ENCODE measurements around the gene SPATA31D1.

SPATA31D1 gene

GRCh38 chr9:82022121-82022520 lies 33.5 kb downstream of the SPATA31D1 start:
- no peak for DNase-seq (ENCODE audit: low spot score)

- no peak for DNase-seq (ENCODE audit: low spot score)
These were observed 36.3 kb downstream of the SPATA31D1 start for GRCh38 chr9:82024908-82025307.

GRCh38 chr9:82031538-82032280 lies 43.1 kb downstream of the SPATA31D1 start:
- DNase-seq (ENCODE audit: low spot score) = peak; percentile 14

GRCh38 chr9:82034956-82035731 lies 46.6 kb downstream of the SPATA31D1 start:
- no peak for DNase-seq (ENCODE audit: low spot score)

GRCh38 chr9:82036086-82036485 lies 47.5 kb downstream of the SPATA31D1 start:
- DNase-seq (ENCODE audit: low spot score) = no peak

- DNase-seq (ENCODE audit: low spot score) = no peak
These were observed 48.6 kb downstream of the SPATA31D1 start for GRCh38 chr9:82037126-82037525.

GRCh38 chr9:82038897-82039296 lies 50.3 kb downstream of the SPATA31D1 start:
- DNase-seq (ENCODE audit: low spot score) = no peak
